ENCODE results near the gene DNAJB8.

Gene DNAJB8

DNA sequence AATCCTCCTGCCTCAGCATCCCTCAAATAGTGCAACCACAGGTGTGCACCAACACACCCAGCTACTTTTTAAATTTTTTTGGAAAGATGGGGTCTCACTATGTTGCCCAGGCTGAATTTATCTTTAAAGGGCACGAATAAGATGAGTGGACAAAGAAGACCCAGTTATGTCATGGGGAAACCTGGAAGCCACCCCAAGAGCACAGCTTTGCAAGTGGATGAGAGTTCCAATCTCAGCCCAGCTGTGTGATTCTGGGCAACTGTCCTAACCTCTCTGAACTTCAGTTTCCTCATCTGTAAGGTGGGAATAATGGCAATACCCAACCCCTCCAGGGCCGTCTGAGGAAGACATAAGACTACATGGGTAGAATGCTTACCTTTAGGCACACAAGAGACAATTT lies 32.2 kb downstream of the DNAJB8 start:
- ATAC-seq (no peak), DNase-seq (no peak)
- Mint-ChIP-seq H3K27ac (no peak overlapping the region), H3K4me3 (no peak overlapping the region), H3K9me3 (no peaks in the 10 kb centered on the region), H3K4me1 (peaks cover 12% of the 10 kb centered on the region), H3K27me3 (peaks cover 76% of the 10 kb centered on the region)

DNA sequence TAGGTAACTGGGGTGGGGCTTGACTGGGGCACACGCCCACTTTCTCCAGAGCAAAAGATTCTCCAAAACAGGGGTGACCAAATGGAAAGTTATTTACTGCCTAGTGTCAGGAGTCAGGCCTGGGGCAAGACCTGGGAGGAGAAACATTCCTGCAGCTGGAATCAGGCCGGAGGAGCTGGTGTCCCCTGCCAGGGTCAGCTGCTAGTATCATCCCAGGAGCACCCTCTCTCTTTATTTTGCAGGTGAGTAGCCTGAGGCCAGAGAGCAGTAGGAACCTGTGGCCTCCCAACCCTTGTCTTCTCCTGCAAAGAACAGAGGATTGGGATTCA lies 32.9 kb downstream of the DNAJB8 start:
- Mint-ChIP-seq H3K27me3 (peaks cover 75% of the 10 kb centered on the region), H3K4me1 (peaks cover 12% of the 10 kb centered on the region), H3K4me3 (no peak overlapping the region), H3K27ac (no peak overlapping the region), H3K9me3 (no peaks in the 10 kb centered on the region)
- ATAC-seq (no peak), DNase-seq (no peak)

DNA sequence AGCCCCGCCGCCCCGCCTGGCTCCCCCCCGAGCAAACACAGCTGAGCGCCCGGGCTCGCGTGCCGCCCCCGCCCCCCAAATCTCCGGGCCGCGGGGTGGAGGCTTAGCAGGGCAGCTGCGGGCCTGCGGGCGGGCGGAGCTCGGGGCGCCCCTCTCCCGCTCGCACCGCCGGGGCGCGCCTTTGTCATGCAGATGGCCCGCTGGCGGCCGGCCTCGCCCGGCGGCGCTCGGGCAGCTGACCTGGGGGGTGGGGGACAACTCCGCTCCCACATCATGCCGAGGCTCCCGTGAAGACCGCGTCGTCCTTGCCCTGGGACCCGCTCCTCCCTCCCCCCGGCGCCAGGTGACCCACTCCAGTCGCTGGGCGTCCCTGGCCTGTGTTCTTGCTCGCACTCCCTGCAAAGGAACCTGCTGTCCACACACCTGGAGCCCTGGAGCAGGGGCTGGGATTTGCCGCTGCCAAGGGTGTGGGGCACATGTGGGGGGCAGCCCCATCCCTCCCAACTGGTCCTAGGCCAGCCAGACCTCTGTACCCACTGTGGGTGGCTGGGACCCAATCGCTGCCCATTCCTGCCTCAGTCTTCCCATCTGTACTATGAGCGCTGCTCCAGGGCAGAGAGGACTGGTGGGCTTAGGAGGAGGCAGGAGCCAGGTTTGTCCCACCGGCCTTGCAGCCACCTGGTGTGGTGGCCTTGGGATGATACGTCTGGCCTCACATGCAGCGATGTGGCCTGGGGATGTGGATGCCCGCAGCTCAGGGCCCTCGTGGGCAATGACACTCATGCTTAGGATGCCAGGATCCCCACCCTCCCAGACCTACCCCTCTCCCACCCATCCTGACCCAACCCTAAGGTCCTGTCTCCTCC lies 33.5 kb downstream of the DNAJB8 start:
- Mint-ChIP-seq H3K9me3 (no peaks in the 10 kb centered on the region), H3K4me3 (peak overlapping the region in 1 of 2 donors; percentile 21), H3K27me3 (peaks cover 75% of the 10 kb centered on the region), H3K27ac (no peak overlapping the region), H3K4me1 (peaks cover 12% of the 10 kb centered on the region)
- ATAC-seq (no peak), DNase-seq (no peak)

DNA sequence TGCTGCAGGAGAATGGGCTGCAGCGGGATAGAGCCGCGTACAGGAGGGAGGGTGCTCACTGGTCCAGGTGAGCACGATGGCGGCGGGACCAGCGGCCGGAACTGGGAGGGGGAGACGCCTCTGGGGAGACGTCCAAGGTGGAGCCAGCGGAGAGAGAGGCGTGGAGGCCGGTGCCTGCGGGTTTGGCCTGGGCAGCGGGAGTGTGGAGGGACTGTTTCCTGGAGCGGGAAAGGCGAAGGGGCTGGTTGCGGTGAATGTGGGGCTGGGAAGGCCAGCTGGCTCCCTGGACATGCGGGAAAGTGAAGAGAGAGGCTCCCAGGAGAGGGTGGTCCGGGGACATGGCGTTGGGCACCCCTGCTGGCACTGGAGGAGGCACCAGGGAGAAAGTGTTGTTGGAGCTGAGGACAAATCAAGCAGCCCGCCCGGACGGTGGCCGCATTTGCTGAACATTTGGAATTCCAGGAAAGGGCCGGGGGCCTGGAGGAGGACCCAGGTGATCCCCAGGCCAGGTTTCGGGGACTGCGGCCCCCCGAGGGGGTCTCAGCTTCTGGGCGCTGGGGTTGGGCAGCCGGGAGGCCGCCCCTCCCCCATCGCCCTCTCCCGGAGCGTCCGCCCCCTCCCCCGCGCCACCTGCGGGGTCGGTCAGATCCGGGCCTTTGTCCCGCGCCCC lies 34.3 kb downstream of the DNAJB8 start:
- H3K9me3 Mint-ChIP-seq = no peaks in the 10 kb centered on the region
- no peak overlapping the region for H3K27ac Mint-ChIP-seq
- peaks cover 81% of the 10 kb centered on the region for H3K27me3 Mint-ChIP-seq
- H3K4me3 Mint-ChIP-seq = peak overlapping the region; percentile 16 to 50
- no peak for ATAC-seq
- peaks cover 12% of the 10 kb centered on the region for H3K4me1 Mint-ChIP-seq
- DNase-seq = no peak

DNA sequence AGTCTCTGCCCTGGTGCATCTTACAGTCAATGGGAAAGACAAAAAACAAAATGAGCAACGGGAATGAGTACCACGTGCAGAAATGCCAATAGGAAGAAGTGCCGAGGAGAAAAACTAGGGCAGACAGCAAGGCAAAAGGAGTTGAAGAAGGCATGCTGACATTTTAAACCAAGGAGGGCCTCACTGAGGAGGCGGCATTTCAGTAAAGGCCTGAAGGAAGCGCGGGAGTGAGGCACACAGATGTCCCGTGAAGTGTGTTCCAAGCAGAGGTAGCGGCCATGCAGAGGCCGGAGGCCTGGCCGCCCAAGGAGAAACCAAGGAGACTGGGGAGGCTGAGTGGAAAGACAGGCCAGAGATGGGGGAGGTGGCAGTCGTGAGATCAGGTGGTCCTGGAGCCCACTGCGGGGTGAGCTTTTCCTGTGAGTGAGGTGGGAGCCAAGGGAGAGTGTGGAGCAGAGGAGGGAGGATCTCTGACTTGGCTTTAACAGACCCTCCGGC lies 34.8 kb downstream of the DNAJB8 start:
- Mint-ChIP-seq H3K9me3 (no peaks in the 10 kb centered on the region), H3K4me1 (peaks cover 12% of the 10 kb centered on the region), H3K4me3 (peak overlapping the region; percentile 16 to 50), H3K27me3 (peaks cover 81% of the 10 kb centered on the region), H3K27ac (no peak overlapping the region)
- DNase-seq (no peak), ATAC-seq (no peak)

DNA sequence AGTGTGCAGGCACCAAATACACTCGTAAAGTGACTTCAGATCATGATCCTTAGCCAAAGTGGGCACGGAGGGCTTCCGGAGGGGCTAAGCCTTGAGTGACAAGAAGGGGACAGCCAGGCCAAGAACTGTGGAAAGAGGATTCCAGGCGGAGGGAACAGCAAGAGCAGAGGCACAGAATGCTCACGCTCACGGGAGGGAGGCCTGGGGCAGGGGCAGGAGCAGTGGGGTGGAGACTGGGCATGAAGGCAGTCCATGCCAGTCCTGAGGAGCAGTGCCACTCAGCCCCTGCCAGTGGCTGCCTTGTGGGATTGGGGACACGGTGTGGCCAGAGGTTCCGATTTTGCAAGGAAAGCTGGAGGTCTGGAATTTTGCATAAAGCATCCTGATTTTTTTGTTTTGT lies 36.0 kb downstream of the DNAJB8 start:
- H3K27ac Mint-ChIP-seq = no peak overlapping the region
- peaks cover 70% of the 10 kb centered on the region for H3K27me3 Mint-ChIP-seq
- no peaks in the 10 kb centered on the region for H3K9me3 Mint-ChIP-seq
- no peak for DNase-seq
- ATAC-seq = no peak
- no peak overlapping the region for H3K4me3 Mint-ChIP-seq
- peaks cover 12% of the 10 kb centered on the region for H3K4me1 Mint-ChIP-seq

DNA sequence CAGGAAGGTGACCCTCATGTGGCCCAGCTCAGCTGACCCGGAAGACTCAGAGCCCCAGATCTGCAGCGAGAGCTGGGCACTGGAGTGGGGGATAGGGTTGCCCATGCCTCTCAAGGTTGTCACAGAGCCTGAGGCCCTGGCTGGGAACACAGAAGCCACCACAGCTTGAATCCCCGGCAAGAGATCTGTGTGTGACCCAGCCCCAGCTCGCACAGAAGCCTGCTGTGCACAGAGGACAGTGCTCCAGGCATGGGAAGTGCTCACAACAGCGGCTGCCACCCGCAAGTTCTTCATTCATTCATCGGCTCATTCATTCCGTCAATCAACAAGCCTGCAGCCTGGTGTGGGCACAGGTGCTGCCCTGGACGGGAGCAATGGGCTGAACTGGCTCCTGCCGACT lies 36.4 kb downstream of the DNAJB8 start:
- DNase-seq (no peak), ATAC-seq (no peak)
- Mint-ChIP-seq H3K27me3 (peaks cover 68% of the 10 kb centered on the region), H3K4me3 (no peak overlapping the region), H3K4me1 (peaks cover 12% of the 10 kb centered on the region), H3K9me3 (no peaks in the 10 kb centered on the region), H3K27ac (no peak overlapping the region)

DNA sequence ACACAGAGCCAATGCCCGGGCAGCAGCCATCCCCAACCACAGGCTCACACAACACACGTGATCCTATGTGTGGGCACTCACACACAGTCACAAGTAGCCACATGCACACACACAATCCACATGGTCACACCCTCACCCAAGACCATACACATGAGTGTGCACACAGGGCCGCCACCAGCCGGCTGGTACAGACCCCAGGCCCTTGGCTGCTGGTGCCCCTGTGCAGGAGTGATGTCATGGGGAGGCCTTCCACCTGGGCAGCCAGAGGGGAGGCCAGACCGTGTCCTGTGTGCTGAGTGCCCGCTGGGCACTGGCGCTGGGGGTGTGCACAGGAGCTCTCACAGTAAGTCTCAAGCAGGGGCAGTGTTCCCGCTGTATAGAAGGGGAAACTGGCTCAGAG lies 36.9 kb downstream of the DNAJB8 start:
- Mint-ChIP-seq H3K9me3 (no peaks in the 10 kb centered on the region), H3K27me3 (peaks cover 68% of the 10 kb centered on the region), H3K27ac (no peak overlapping the region), H3K4me3 (no peak overlapping the region), H3K4me1 (peaks cover 12% of the 10 kb centered on the region)
- DNase-seq = no peak
- no peak for ATAC-seq

DNA sequence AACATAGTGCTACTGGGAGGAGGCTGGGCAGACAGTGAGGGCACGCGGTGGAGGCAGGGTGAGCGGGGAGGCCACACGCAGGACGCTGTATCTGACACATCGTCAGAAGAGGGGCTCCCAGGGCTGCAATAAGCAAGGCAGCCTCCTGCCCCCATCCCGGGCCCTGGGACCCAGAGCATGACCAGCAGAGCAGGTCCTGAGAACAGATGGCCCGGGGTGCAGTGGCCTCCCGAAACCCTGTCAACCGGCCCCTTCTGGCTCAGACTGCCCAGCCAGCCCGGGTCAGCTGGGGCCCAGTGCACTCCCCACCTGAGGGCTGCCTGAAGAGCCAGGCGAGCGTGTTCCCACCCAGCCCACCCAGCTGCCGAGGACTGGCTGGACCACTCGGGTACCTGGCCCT lies 37.4 kb downstream of the DNAJB8 start:
- Mint-ChIP-seq H3K4me1 (peaks cover 12% of the 10 kb centered on the region), H3K27me3 (peaks cover 68% of the 10 kb centered on the region), H3K4me3 (no peak overlapping the region), H3K9me3 (no peaks in the 10 kb centered on the region), H3K27ac (no peak overlapping the region)
- DNase-seq (no peak), ATAC-seq (no peak)

DNA sequence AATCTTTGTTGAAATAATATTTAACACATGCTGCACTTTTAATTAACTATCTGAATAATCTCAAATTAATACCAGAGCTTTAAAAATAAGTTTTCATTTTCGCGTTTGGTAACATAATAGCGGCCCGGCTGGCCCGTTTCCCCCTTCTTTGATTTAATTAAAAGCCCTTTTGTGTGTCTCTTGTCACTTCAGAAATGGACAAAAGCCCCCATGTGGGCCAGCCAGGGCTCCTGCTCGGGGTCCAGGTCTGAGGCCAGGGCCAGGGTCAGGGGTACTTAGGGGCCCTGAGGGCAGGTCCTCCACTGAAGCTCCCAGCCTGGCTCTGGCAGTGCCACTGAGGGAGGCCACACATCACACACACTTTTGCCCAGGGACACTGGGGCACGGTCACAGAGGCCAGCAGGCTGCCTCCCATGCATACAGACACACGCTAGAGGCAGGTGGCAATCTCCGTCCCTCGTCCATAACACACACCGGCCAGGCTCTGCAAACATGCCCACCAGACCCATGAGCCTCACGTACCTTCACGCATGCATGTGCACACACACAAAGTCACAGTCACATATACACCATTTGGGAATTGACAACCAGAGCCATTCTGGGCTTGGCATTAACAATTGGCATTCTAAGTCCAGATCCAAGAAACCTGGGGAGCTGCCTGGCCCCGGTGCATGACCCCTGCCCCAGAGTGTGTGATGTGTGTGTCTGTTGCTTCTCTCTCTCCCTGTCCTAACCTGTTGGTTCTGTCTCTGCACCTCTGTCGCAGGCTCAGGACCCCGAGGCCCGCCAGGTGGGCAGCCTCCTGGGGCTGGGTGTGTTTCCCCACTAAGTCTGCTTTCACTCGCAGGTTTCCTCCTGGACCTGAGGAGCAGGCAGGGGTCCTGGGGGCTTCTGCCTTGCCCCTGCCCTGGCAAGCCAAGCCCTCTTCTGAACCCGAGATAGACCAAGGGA lies 38.5 kb downstream of the DNAJB8 start:
- H3K4me3 Mint-ChIP-seq = no peak overlapping the region
- DNase-seq (no peak), ATAC-seq (no peak)
- H3K27ac Mint-ChIP-seq = peak overlapping the region in 1 of 2 donors; percentile 6
- H3K27me3 Mint-ChIP-seq = peaks cover 58% of the 10 kb centered on the region
- no peaks in the 10 kb centered on the region for H3K9me3 Mint-ChIP-seq
- peaks cover 12% of the 10 kb centered on the region for H3K4me1 Mint-ChIP-seq

DNA sequence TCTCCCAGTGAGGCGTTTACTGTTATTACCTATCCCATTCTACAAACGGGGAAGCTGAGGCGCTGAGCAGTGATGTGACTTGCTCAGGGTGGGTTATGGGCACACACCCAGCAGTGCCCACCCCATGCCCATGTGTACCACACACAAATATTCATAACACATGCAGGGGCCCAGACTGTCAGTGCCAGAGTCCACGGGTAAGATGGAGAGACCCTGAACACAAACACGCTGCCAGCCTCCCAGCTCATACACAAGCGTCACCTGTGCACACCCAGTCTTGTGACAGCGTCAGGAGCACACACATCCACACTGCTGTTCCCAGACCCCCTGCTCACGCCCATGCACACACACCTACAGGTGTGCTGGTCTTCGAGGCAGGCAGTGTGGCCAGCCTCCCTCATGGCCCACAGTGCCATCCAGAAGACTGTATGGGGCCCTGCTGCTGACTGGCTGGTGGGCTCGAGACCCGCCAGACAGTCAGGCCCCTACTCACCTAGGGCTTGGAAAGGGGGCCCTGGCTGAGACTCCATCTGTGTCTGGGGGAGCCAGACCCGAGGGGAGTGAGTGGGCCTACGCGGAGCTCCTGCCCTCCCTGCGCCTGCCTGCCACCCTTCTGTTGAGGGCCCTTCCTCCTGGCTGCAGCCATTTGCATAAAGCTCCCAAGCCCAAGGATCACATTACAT lies 39.4 kb downstream of the DNAJB8 start:
- no peak for ATAC-seq
- Mint-ChIP-seq H3K4me3 (peak overlapping the region in 1 of 2 donors; percentile 53), H3K9me3 (no peaks in the 10 kb centered on the region), H3K4me1 (peaks cover 9% of the 10 kb centered on the region), H3K27ac (no peak overlapping the region), H3K27me3 (peaks cover 53% of the 10 kb centered on the region)
- DNase-seq = no peak

DNA sequence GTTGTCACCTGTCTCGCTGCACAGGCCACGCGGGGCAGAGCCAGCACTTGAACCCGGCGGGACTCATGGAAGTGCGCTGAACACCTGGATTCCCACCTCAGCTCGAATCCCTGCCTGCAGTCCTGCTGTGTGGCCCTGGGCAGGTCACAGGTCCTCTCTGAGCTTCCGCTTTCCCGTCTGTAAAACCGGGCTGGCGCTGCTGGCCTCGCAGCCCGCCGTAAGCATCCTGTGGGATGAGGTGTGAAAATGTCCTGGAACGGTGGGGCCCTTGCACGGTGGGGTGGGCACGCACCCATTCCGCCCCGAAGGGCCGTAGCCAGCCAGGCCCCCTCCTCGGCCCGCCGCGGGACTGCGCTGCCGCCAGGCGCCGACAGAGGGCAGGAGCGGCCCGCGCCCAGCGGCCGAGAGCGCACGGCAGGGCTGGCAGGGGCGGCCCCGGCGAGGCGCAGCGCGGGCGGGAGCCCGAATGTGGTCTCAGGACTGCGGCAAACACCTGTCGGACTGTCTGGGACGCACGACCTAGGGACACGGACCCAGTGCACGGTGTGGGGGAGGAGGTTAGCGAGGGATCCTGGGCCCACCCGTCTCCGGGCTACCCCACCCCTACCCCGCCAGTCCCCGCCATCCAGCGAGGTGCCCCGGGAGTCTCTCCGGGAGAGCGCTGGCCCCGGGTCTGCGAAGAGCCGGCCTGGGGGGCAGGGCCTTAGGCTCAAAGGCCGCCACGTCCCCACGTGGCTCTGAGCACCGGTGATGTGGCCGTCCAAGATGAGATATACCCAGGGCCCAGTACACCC lies 40.4 kb downstream of the DNAJB8 start:
- ATAC-seq (peak; percentile 87), DNase-seq (peak; percentile 62 to 71)
- no peaks in the 10 kb centered on the region for H3K4me1 Mint-ChIP-seq
- no peak overlapping the region for H3K4me3 Mint-ChIP-seq
- H3K27ac Mint-ChIP-seq = no peak overlapping the region
- H3K9me3 Mint-ChIP-seq = no peaks in the 10 kb centered on the region
- peaks cover 43% of the 10 kb centered on the region for H3K27me3 Mint-ChIP-seq

DNA sequence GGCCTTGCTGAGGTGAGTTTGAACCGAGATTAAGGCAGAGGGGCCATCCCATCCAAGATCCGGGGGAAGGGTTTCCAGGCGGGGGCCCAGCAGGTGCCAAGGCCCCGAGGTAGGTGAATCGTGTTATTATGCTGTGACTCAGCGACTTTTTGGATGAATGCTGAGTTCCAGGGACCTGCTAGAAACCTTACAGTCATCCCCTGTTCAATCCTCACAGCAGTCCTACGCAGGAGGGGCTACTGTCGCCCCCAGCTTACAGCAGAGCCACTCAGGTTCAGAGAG lies 40.9 kb downstream of the DNAJB8 start:
- Mint-ChIP-seq H3K4me3 (no peak overlapping the region), H3K4me1 (no peaks in the 10 kb centered on the region), H3K27ac (peak overlapping the region in 1 of 2 donors; percentile 54), H3K27me3 (peaks cover 38% of the 10 kb centered on the region), H3K9me3 (no peaks in the 10 kb centered on the region)
- ATAC-seq = no peak
- no peak for DNase-seq

DNA sequence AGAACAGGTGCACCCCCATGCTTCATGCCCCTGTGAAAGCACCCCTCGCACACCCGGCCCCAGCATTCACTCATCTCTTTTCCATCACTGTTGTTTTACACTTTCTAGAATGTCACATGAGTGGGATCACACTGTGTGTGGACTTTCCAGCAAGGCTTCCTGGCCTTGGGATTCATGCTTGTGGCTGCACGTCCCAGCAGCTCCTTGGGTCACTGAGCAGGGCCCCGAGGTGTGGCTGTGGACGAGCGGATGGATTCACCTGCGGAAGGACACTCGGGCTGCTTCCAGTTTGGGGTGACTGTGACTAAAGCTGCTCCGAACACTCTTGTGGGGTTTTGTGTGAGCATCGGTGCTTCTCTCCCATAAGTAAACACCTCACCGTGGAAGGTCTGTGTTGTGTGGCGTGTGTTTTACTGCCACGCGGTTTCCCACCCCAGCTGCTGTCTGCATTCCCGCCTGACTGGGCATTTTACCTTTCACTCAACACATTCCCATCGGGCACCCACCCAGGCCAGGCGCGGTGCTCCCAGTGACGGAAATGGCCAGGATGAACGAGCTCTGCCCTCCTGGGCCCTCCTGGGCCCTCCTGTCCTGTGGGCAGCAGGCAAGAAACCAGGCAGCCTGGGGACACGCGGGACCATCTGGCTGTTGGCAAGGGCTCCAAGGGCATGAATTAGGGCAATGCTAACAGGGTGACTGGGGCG lies 41.4 kb downstream of the DNAJB8 start:
- Mint-ChIP-seq H3K4me1 (no peaks in the 10 kb centered on the region), H3K27ac (peak overlapping the region in 1 of 2 donors; percentile 54), H3K27me3 (peaks cover 33% of the 10 kb centered on the region), H3K4me3 (no peak overlapping the region), H3K9me3 (no peaks in the 10 kb centered on the region)
- no peak for DNase-seq
- no peak for ATAC-seq
